IPS DF 4.7 (cell line): ENCODE data around the gene RECK.
A peak's percentile ranks its signal among the peaks of the same experiment; 100 is the strongest.
"Not testable (repeated sequence)": the region's sequence is repeated elsewhere in the genome, so short reads cannot be mapped to it uniquely, and the experiment has no call there.

Experiments
- DNase-seq: peaks from one replicate; pipeline ENCODE4 v3.0.0-alpha.2; 2013; ENCODE audit warnings: low spot score; ENCODE audit errors: extremely low read depth

Gene RECK

DNA sequence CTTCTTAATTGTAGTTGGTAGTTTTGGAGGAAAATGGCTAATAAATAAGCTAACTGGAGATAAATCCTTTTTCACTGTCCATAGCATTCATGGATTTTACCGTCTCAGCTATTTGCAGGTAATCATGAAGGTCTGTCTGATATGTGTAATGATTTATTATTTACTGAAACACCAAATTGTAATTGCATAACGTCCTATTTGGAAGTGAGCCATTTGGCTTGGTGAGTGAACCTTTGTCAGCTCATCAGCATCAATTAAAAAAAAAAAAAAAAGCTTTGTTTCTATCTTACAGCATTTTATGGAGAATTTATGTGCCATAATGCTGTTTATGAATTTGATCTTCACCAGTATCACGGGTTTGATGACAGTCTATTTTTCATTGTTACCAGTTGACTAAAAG is 20.2 kb downstream of the RECK start:
- DNase-seq: no peak

DNA sequence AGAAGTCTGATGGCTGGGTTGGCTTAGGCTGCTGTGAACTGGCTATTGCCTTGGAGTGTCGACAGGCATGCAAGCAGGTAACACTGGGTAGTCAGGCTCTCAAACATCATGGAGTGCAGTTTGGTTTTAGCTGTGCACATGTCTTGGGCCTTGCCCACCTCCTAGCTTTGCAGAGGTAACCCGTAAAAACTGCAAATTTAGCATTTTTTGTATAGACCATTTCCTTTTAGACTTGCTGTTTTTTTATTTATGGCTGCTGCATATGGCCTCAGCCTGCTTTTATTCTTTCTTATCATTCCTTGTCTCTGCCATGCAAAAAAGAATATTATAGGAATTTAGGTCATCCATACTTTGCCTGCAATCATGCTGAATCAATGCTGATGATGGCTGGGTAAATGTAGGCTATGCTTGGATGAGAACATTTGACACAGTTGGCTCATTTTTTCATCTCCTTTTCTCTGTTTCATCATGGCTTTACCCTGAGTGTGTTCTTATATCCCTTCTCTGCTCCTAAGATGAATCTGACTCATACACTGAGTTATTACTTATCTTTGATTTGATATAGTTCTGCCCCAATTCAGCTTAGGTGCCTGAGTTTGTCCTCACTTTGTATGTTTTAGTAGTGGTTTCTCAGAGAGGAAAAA is 27.2 kb downstream of the RECK start:
- no peak for DNase-seq

DNA sequence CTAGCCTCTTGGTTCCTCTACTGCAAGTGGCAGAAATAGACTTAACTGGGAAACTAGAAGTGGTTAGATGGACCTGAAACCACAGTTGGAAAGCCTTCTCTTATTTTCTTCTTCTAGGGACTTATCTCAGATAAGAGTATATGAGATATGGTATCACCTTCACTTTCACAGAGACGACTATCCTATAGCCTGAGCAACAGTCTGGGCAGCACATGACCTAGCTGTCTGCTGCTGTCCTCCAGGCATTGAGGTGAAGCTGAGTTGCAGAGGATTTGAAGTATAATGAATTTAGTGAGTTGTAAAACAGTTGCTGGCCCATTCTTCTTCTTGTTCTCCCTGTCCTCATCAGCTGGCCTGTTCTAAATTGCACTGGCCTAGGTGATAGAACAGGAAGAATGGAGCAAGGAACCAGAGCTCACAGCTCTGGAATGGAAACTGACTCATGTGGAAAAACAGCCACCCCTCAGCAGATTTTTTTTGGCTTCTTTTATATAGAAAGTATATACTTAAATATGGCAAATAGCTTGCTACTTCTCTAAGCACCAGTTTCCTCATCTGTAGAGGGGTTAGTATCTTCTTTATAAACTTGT is 27.8 kb downstream of the RECK start:
- DNase-seq: no peak

DNA sequence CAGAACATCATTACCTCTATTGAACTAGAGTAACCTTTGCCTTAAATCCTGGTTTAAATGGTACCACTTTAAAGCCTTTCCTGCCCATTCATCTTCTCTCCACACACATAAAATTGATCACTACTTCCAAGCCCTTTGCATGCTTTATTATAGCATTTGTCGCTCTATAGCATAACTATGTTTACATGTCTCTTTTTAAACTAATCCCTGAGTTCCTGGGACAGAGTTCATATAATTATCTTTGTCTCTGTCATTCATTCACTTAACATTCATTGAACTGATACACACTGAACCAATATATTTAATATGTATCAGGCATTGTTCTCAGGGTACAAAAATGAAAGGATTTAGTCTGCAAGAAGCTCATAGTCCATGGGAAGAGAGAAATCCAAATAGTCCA is 37.3 kb downstream of the RECK start:
- no peak for DNase-seq

DNA sequence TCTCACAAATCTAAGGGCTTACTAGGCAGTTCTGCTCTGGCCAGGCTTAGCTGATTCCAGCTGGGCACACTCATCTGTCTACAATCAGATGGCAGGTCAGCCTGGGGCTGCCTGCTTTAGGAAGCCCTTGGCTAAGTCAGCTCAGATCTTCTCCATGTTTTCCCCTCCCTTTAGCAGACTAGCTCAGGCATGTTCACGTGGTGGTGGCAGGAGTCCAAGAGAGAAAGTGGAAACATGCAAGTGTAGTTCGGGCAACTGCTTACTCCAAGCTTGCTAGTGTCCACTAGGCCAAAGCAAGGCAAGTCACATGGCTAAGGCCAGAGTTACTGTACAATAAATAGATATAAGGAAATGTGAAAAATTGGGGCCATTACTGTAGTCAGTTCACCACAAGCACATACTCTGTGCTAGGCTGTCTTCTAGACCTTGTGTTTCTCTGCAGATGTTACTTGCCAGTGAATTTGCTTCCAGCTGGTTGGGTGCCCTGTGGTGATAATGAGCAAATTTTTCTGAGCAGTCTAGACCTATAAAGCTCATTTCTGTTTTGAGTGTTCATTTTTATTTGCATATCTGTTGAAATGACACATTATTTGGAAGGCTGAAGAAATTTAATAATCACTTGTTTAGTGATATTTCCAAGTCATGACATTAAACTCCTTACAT is 38.3 kb downstream of the RECK start:
- DNase-seq: no peak

DNA sequence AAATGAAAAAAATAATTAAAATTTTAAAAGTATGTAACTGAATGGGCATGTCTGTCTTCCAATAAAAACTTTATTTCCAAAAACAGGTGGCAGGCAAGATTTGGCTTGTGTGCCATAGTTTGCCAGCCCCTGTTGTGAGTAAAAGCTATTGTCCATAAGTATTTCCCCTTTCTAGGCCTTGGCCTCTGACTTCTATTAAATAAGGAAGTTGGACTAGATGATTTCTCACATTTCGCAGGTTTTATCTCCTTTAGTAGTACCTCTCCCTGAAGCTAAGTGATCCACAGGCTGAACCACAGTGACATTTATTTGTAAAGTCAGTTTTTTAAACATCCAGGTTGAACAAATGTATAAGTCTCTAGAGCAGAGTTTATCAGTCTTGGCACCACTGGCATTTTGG is 41.3 kb downstream of the RECK start:
- no peak for DNase-seq

DNA sequence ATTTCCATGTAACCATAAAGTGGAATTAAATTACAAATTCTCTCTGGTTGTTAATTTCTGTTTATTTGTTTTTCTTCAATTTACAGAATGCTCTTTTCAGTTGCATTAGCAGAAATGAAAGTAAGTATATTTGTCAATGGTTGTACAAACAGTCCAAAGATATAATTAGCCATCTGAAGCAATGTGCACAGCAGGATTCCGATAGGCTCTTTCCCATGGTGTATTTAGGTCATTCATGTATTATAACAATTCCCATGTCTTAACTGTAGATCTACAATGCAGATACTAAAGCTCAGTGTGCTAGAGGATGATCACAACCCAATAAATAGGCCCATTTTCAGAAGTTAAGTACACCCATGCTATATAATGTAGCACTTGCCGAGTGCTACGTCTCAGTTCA is 43.8 kb downstream of the RECK start:
- DNase-seq: no peak

DNA sequence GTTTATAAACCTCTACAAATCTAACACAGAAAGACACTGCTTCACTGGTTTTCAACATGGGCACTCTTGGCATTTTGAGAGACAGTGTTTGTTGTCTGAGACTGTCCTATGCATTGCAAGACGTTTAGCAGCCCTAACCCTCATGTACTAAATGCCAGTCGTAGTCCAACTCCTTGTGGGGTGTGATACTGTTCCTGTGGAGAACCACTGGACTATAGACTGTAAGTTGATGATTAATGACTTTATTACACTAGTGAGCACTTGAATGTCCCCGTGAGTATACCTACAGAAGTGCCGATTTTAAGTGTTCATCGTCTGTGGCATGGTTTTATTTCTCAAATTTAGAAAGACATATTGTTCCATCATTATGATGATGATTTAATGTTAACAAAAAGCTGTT is 46.2 kb downstream of the RECK start:
- DNase-seq: no peak

DNA sequence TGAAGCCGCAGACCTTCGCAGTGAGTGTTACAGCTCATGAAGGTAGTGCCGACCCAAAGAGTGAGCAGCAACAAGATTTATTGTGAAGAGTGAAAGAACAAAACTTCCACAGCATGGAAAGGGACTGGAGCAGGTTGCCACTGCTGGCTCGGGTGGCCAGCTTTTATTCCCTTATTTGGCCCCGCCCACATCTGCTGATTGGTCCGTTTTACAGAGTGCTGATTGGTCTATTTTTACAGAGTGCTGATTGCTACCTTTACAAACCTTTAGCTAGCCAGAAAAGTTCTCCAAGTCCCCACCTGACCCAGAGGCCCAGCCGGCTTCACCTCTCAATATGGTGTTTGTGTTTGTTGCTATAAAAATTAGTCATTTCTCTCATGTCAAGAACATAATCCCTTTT is 49.7 kb downstream of the RECK start:
- DNase-seq: no peak

DNA sequence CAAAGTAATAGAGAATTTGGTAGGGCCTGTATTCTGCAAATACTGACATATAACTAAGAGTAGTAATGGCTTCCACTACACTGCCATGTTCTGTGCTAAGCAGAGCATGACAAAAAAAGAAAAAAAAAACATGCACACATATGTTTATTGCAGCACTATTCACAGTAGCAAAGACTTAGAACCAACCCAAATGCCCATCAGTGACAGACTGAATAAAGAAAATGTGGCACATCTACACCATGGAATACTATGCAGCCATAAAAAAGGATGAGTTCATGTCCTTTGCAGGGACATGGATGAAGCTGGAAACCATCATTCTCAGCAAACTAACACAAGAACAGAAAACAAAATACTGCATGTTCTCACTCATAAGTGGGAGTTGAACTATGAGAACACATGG is 50.3 kb downstream of the RECK start:
- DNase-seq: not testable (repeated sequence)

DNA sequence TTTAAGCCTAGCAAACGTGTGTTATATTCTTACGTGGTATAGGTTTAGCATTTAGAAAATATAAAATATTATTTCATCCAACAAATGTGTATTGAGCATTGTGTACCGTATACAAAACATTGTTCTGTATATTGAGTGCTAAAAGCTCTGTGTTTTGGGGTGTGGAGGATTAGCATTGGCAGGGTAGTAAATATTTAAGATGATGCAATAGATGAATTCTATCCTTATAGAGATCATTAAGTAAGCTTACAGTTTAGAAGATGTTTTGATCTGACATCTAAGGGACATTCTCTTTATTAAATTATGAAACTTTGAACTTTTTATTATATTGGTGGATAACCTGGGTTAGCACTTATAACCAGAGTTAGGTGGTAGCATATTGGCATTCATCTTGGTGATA is 51.3 kb downstream of the RECK start:
- DNase-seq: no peak

DNA sequence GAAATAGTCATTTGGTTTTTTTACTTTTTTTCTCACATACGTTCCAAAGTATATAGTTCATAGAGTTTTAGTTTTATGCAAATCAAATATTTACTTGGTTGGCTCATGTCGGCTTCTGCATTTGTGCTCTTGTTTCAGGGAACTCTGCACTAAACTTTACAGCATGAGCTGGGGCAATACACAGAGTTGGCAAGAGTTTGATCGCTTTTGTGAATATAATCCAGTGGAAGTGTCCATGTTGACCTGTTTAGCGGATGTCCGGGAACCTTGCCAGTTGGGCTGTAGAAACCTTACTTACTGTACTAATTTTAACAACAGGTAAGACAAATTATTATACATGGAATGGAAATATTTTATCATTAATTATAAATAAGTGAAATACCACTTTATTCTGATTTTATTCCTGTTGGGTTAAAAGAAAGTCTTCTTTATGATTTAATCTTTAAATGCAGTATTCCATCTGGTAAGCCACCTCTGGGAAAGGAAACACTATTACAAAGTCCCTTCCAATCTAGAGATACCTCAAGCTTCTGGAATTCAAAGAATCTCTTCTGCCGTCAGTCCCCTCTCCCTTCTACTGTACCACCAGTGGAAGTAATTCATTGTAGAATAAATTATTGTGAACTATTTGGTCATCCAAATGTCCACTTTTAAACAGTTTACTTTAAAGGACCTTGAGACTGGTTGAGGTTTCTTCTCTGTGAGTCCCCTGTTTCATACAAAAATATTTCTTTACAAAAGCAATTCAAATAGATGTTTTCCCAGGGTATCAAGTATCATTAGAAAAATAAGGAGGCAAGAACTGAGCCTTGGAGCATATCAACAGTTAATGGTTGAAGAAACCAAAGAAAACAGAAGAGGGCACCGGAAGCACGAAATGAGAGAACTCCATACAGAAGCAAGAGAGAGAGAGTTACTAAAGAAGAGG is 54.6 kb downstream of the RECK start:
- no peak for DNase-seq

DNA sequence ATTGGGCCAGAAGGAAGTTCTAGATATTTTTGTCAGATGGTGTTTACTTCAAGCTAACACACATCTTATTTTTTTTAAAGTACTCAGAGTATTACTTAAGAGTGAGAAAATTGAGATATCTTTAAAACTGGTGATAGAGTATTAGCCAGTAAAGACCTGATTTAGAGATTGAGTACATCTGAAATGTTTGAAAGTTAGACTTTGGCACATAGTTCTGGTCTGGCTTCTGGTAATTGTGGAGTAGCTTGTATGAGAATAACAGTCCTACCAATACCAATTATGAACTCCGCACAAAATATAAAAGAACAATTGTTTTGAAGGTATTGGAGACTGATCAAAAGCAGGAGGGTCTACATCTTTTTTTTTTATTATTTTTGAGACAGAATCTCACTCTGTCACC is 55.3 kb downstream of the RECK start:
- DNase-seq: no peak

DNA sequence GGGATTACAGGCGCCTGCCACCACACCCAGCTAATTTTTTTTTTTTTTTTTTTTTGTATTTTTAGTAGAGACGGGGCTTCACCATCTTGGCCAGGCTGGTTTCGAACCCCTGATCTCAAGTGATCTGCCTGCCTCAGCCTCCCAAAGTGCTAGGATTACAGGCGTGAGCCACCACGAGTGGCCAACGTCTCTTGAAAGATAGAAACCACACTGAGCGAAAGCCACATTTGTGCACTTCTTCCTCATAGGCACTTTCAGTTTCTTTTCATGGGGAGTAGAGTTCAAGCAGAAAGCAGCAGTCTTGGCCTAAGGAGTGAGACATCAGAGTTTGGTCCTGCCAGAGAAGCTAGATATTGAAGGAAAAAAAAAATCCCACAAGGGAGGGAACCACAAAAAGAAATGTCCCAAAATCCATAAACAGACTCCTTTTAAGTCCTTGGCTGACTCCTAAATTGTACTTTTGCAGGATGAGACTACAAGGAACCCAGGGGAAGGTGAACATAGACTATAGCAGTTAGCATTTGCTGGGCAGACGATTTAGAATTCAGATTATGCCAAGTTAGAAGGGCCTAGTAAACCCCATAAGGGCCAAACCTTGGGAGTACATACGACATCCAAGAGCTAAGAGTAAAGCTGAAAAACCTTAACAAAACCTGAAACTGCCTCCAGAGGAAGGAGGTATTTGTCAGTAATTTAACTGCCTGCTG is 55.9 kb downstream of the RECK start:
- no peak for DNase-seq

DNA sequence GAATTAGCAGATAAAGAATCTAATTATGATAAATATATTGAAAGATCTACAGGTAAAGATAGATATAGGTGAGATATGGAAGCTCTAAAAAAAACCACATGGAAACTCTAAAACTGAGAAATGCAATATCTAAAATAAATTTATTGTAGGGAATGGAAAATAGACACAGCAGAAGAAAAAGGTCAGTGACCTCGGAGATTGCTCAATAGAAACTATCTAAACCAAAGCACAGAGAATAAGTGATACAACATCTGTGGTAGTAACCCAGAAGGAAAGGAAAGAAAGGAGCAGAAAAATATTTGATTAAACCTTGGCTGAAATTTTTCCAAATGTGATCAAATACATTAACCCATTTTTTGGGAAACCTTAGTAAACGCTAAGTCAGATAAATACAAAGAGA is 56.7 kb downstream of the RECK start:
- DNase-seq: no peak

DNA sequence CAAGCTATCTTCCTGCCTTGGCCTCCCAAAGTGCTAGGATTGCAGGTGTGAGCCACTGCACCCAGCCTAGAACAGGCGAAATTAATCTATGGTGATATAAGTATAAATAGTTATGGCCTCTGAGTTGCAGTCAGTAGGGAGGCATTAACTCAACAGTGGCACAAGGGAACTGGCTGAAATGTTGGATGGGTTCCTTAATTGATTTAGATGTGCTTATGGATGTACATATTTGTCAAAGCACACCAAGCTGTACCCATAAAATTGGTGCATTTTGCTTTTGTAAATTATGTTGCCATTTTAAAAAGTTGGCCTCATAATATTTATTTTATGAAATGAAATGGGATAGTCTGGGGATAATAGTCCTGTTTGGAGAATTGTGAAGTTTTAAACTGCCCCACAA is 63.0 kb downstream of the RECK start:
- DNase-seq: no peak

DNA sequence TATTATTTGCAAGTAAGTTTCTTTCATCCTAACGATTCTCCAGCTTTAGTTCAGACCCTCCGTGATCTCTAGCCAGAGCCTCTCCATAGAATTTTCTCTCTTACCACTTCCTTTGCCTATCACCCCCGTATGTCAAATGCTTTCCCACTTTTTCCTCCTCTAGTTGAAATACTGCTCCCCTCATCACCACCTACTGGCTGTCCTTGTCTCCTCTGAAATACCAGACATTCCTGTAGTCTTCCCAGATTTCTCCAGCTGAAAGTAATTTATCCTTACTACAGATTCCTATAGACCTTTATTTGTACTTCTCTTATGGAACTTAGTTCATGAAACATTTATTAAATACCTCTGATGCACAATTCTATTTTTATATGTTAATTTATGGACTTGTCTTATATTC is 63.8 kb downstream of the RECK start:
- no peak for DNase-seq

DNA sequence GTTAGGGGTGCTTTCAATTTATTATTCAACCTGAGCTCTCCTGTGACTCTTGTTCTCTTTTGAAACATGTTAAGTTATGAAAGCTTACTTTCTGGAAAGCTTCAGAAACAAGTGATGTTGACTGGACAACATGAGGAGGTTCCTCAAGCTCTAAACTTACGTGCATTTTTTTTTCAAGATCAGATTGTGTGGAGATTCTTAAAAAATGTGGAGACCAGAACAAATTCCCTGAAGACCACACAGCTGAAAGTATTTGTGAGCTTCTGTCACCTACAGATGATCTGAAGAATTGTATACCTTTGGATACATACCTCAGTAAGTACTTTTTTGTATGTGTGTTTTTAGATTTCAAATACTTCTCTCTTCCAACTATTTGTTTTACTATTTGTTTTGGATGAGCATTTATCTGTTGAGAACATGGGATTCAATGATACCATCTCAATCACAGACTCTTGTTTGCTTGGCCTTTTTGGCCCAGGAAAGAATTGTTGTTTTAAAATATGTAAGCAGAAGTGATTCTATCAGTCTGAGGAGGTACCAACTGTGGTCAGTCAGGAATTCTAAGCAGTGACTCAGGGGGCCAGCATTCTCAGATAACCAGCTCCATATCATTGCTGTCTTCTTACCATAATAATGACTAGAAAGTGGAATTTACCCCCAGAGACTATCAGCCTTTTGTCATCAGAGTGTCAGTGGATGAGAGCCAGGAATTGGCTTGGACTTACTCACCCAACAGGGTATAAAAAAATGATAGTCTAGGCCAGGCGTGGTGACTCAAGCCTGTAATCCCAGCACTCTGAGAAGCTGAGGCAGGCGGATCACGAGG is 65.4 kb downstream of the RECK start:
- no peak for DNase-seq

DNA sequence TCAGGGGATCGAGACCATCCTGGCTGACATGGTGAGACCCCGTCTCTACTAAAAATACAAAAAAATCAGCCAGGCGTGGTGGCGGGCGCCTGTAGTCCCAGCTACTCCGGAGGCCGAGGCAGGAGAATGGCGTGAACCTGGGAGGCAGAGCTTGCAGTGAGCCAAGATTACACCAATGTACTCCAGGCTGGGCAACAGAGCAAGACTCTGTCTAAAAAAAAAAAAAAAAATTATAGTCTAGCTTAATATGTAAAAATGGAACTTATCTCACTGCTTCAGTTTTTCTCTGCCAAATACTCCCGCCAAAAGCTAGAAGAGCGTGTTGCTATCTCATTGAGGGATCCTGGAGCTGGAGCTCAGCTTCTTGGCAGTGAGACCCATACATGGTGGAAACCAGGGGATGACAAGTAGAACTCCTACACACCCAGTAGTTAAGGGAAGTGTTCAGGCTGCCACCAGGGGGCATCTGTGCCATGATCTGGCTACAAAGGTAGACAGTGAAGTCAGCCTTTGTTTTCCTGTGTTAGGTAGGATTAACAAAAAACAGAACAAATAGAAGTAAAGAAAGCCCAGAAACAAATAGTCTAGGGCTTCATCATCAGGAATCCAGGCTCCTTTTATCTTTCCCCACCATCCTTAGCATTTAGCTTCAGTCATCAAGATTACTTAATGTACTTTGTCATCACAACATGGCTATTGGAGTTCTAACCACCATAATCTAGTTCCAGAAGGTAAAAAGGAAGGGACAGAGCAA is 66.2 kb downstream of the RECK start:
- DNase-seq: peak; percentile 74

DNA sequence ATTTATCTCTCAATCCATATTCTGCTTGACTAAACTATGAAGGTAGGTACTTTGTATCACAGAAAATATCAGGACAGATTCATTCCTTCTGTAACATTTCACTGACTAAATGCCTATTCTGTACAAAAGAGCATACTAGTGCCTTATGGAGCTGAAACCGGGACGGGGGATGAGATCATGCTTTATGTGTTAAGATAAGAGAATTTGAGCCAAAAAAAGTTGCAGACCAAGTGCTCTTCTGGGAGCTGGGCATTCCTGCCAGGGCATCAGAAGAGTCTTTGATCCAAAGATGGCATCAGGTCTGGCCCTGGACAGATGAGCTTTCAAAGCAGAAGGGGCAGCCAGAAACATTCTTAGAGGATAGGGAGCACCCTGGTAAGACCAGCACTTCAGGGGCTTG is 72.4 kb downstream of the RECK start:
- no peak for DNase-seq
